A549 (cell line): ENCODE results near the gene MEF2A.

Source experiments
- CEBPB ChIP-seq, 2 experiments: fragments of >200 bp in 1 of 2; sonication (Bioruptor Twin) in 1 of 2; formaldehyde crosslinking in 1 of 2; IDR thresholded peaks; 2 replicates each; pipeline ENCODE4 v1.6.1; 2012 to 2016
- CHD4 ChIP-seq: fragments of 200-600 bp; sonication (generic); IDR thresholded peaks from 2 replicates; pipeline ENCODE4 v1.6.1; 2016; ENCODE audit warnings: antibody characterized with exemption, mild to moderate bottlenecking, borderline replicate concordance
- POLR2A ChIP-seq: IDR thresholded peaks from 2 replicates; pipeline ENCODE4 v1.6.1; 2012; ENCODE audit warnings: mild to moderate bottlenecking, low read length
- RARB ChIP-seq: fragments of 250-450 bp; sonication (Bioruptor Pico); IDR thresholded peaks from 2 replicates; pipeline ENCODE4 v1.8.0; 2021; ENCODE audit warnings: mild to moderate bottlenecking, moderate library complexity
- RNF2 ChIP-seq: fragments of 200-600 bp; sonication (generic); IDR thresholded peaks from 2 replicates; pipeline ENCODE4 v1.6.1; 2016; ENCODE audit warnings: low read depth, mild to moderate bottlenecking, antibody characterized with exemption, moderate library complexity, borderline replicate concordance
- TF ChIP-seq, protein P1 (sequence below): fragments of >200 bp; sonication (Bioruptor Twin); formaldehyde crosslinking; IDR thresholded peaks from 3 replicates; pipeline ENCODE4 v1.5.1; 2016

DNA sequence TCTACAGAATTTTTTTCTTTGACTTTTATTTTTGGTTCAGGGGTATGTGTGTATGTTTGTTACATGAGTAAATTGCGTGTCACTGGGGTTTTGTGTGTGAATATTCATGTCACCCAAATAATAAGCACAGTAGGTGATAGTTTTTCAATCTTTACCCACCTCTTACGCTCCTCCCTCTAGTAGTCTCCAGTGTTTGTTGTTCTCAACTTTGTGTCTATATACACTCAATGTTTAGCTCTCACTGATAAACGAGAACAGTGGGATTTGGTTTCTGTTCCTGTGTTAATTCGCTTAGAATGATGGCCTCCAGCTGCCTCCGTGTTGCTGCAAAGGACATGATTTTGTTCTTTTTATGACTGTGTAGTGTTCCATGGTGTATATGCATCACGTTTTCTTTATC lies 54.4 kb downstream of the MEF2A start:
- no peak for TF ChIP-seq POLR2A
- TF ChIP-seq, protein P1, sequence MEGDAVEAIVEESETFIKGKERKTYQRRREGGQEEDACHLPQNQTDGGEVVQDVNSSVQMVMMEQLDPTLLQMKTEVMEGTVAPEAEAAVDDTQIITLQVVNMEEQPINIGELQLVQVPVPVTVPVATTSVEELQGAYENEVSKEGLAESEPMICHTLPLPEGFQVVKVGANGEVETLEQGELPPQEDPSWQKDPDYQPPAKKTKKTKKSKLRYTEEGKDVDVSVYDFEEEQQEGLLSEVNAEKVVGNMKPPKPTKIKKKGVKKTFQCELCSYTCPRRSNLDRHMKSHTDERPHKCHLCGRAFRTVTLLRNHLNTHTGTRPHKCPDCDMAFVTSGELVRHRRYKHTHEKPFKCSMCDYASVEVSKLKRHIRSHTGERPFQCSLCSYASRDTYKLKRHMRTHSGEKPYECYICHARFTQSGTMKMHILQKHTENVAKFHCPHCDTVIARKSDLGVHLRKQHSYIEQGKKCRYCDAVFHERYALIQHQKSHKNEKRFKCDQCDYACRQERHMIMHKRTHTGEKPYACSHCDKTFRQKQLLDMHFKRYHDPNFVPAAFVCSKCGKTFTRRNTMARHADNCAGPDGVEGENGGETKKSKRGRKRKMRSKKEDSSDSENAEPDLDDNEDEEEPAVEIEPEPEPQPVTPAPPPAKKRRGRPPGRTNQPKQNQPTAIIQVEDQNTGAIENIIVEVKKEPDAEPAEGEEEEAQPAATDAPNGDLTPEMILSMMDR: no peak
- no peak for TF ChIP-seq RNF2
- TF ChIP-seq CEBPB (IDR thresholded peaks at IDR 0.05): no peak
- no peak for TF ChIP-seq CHD4
- no peak for TF ChIP-seq RARB (CRISPR knock-in tag)
